Fibroblast of mammary gland (primary cell): Measurements from ENCODE around the gene SBNO1.

Experiments
- DNase-seq: peaks from one replicate; pipeline ENCODE4 v3.0.0-alpha.2; 2010; ENCODE audit warnings: low read depth
- H3K4me3 ChIP-seq: 2 replicates; pipeline ENCODE4 v1.5.1; 2011; ENCODE audit warnings: low read depth, mild to moderate bottlenecking, low read length, moderate library complexity; ENCODE audit not compliant: control insufficient read depth
- CTCF ChIP-seq: conservative IDR thresholded peaks from 2 replicates; pipeline ENCODE4 v1.5.1; 2011; ENCODE audit warnings: low read depth, low read length, inconsistent platforms; ENCODE audit not compliant: control insufficient read depth, insufficient read depth

The SBNO1 gene

GRCh38 chr12:123269896-123270213 is 94.8 kb downstream of the SBNO1 start:
- TF ChIP-seq CTCF = no peak
- DNase-seq = no peak

GRCh38 chr12:123269395-123269892 is 95.2 kb downstream of the SBNO1 start:
- peak; percentile 59 for DNase-seq
- peak overlapping the region; percentile 77 for H3K4me3 ChIP-seq
- no peak for TF ChIP-seq CTCF

More at GRCh38 chr12:123269896-123270213, 94.8 kb downstream of the SBNO1 start:
- H3K4me3 ChIP-seq = peak overlapping the region; percentile 77

- no peak for DNase-seq
- no peak for TF ChIP-seq CTCF
- H3K4me3 ChIP-seq = peak overlapping the region; percentile 77
Observed at GRCh38 chr12:123268850-123269249, 95.8 kb downstream of the SBNO1 start.

GRCh38 chr12:123267991-123268843 is 96.4 kb downstream of the SBNO1 start:
- DNase-seq = no peak
- no peak overlapping the region for H3K4me3 ChIP-seq
- no peak for TF ChIP-seq CTCF

- no peak for TF ChIP-seq CTCF
- no peak overlapping the region for H3K4me3 ChIP-seq
Observed at GRCh38 chr12:123267335-123267920, 97.2 kb downstream of the SBNO1 start.

GRCh38 chr12:123266679-123267277 is 97.9 kb downstream of the SBNO1 start:
- no peak for DNase-seq
- no peak for TF ChIP-seq CTCF
- H3K4me3 ChIP-seq = no peak overlapping the region

More at GRCh38 chr12:123267335-123267920, 97.2 kb downstream of the SBNO1 start:
- DNase-seq = no peak
